ENCODE results near the gene GALNT3. TPM values are rescaled to one million over a fixed set of nuclear protein-coding genes. Genes with fewer than 3 reads are reported as not detected.

GALNT3 gene
- total RNA-seq, 4 donors from 2014 or later, result 0.20 to 1.7 (median 0.56) TPM; not detected in 1

DNA sequence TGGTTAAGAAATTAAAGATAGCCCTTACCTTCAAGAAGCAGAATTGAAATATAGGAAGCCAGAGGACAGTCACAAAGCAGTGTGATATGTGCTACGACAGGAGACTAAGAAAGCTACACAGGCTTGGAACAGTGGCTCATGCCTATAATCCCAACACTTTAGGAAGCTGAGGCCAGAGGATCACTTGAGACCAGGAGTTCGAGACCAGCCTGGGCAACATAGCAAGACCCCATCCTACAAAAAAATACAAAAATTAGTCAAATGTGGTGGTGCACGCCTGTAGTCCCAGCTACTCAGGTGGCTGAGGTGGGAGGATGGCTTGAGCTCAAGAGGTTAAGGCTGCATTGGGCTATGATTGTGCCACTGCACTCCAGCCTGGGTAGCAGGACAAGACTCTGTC, 21.9 kb downstream of the GALNT3 start:
- no peak for DNase-seq
- H3K4me1 ChIP-seq, result no peaks in the 10 kb centered on the region
- no peak overlapping the region for H3K4me3 ChIP-seq
- H3K36me3 ChIP-seq, result no peaks in the 10 kb centered on the region
- in situ Hi-C loops (cut with MboI; ENCODE audit: low sequenced_read_pairs in 4 of 4) (no loop called here), intact Hi-C loops (cut with DNase I; ENCODE audit: low total_unique reads) (no loop called here)
- TF ChIP-seq, protein P1, sequence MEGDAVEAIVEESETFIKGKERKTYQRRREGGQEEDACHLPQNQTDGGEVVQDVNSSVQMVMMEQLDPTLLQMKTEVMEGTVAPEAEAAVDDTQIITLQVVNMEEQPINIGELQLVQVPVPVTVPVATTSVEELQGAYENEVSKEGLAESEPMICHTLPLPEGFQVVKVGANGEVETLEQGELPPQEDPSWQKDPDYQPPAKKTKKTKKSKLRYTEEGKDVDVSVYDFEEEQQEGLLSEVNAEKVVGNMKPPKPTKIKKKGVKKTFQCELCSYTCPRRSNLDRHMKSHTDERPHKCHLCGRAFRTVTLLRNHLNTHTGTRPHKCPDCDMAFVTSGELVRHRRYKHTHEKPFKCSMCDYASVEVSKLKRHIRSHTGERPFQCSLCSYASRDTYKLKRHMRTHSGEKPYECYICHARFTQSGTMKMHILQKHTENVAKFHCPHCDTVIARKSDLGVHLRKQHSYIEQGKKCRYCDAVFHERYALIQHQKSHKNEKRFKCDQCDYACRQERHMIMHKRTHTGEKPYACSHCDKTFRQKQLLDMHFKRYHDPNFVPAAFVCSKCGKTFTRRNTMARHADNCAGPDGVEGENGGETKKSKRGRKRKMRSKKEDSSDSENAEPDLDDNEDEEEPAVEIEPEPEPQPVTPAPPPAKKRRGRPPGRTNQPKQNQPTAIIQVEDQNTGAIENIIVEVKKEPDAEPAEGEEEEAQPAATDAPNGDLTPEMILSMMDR (IDR thresholded peaks at IDR 0.05 in 4 of 5, conservative IDR thresholded peaks at IDR 0.05 in 1 of 5), result no peak
- TF ChIP-seq POLR2A (IDR thresholded peaks at IDR 0.05), result no peak
- no peak overlapping the region for H3K27ac ChIP-seq
- no peaks in the 10 kb centered on the region for H3K9me3 ChIP-seq
- no peaks in the 10 kb centered on the region for H3K27me3 ChIP-seq
- no peak for ATAC-seq

DNA sequence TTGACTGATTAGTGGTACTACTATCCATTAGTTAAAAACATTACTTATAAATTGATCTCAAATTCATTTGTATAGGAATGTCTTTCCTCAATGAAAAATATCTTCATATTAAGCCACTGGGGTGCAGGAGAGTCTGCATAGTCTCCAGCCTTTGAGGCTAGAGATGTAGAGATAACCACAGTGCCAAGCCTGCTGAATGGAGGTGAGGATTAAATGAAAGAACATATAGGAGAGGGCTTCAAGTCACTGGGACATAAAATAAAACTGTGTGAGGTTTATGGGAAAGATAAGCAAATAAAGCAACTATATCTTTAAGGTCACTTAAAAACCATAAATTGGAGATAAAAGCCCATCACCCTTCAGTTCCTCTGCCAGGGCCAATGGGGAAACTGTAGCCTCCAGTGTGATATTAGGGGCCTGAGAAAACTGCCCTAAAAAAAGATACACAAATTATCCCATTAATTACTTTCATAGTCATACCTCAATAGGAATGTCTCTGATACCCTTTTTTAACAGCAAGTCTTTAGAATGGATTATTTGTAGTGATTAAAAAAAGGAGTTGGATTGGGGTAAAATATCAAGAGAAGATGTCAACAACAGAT, 27.6 kb downstream of the GALNT3 start:
- Histone ChIP-seq H3K9me3 (no peaks in the 10 kb centered on the region), H3K27me3 (no peaks in the 10 kb centered on the region), H3K36me3 (no peaks in the 10 kb centered on the region), H3K27ac (no peak overlapping the region), H3K4me3 (no peak overlapping the region), H3K4me1 (no peaks in the 10 kb centered on the region)
- TF ChIP-seq, protein P1 (IDR thresholded peaks at IDR 0.05 in 4 of 5, conservative IDR thresholded peaks at IDR 0.05 in 1 of 5), result no peak
- no peak for TF ChIP-seq POLR2A (IDR thresholded peaks at IDR 0.05)
- intact Hi-C loops (cut with DNase I; ENCODE audit: low total_unique reads), result no loop called here
- ATAC-seq (no peak), DNase-seq (no peak)
- in situ Hi-C loops (cut with MboI; ENCODE audit: low sequenced_read_pairs in 4 of 4), result no loop called here

DNA sequence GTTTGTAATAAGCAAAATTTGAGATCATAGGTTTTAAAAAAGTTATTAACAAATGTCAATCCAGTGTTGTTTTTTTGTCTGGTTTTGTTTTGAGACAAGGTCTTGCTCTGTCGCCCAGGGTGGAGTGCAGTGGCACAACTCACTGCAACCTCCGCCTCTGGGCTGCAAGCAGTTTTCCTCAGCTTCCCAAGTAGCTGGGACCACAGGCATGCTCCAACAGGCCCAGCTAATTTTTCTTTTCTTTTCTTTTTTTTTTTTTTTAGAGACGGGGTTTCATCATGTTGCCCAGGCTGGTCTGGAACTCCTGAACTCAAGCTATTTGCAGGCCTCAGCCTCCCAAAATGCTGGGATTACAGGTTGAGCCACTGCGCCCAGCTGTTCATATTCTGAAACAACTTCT, 31.3 kb downstream of the GALNT3 start:
- intact Hi-C loops (cut with DNase I; ENCODE audit: low total_unique reads) (no loop called here), in situ Hi-C loops (cut with MboI; ENCODE audit: low sequenced_read_pairs in 4 of 4) (no loop called here)
- DNase-seq (no peak), ATAC-seq (no peak)
- no peak for TF ChIP-seq POLR2A (IDR thresholded peaks at IDR 0.05)
- TF ChIP-seq, protein P1 (IDR thresholded peaks at IDR 0.05 in 4 of 5, conservative IDR thresholded peaks at IDR 0.05 in 1 of 5), result no peak
- H3K27me3 ChIP-seq, result no peaks in the 10 kb centered on the region
- no peak overlapping the region for H3K27ac ChIP-seq
- H3K36me3 ChIP-seq, result no peaks in the 10 kb centered on the region
- no peaks in the 10 kb centered on the region for H3K4me1 ChIP-seq
- no peaks in the 10 kb centered on the region for H3K9me3 ChIP-seq
- no peak overlapping the region for H3K4me3 ChIP-seq

DNA sequence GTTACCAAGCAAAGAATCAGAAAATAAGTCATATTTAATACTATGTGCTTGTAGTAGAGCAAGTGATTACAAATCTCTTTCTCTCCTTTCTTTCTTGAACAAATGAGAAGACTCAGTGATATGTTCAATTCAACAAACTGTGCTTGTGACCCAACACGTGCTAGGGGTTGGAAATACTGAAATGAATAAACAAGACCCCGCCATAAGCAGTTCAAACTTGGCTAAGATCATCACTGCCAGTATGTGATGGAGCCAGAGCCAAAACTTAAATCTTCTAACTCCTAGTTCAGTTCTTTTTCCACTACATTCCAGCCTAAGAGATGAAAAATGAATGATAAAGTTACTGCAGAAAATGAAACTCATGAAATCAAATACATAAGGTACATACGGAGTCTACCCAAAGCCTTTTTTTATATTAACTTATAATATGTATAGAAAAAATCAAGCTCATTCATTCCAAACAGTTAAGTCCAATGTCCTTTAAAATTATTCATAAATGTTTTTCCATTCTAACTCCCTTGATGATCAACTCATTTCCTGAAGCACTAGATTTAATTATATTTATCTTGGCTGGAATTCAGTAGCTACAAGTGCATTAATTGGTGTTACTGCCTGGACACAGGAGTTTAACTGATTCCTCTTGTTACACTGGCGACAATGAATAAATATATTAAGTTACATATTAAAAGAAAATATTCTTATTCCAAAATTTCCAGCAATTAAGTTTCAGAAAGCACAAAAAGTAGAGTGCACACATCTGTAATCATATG, 36.0 kb downstream of the GALNT3 start:
- no peaks in the 10 kb centered on the region for H3K4me1 ChIP-seq
- H3K9me3 ChIP-seq, result no peaks in the 10 kb centered on the region
- in situ Hi-C loops (cut with MboI; ENCODE audit: low sequenced_read_pairs in 4 of 4) (no loop called here), intact Hi-C loops (cut with DNase I; ENCODE audit: low total_unique reads) (no loop called here)
- DNase-seq (no peak), ATAC-seq (no peak)
- H3K36me3 ChIP-seq, result no peaks in the 10 kb centered on the region
- no peaks in the 10 kb centered on the region for H3K27me3 ChIP-seq
- no peak for TF ChIP-seq POLR2A (IDR thresholded peaks at IDR 0.05)
- TF ChIP-seq, protein P1 (IDR thresholded peaks at IDR 0.05 in 4 of 5, conservative IDR thresholded peaks at IDR 0.05 in 1 of 5), result no peak
- H3K4me3 ChIP-seq, result no peak overlapping the region
- no peak overlapping the region for H3K27ac ChIP-seq
